SK-N-SH treated with all-trans-retinoic acid at 6 μM for 48 hours (cell line): ENCODE results near the gene PIK3CD.

Experiments used
- ARNTL ChIP-seq: fragments of 450-650 bp; formaldehyde crosslinking; IDR thresholded peaks from 2 replicates; pipeline ENCODE4 v1.5.0; 2020; ENCODE audit warnings: low read depth, mild to moderate bottlenecking, moderate library complexity, borderline replicate concordance
- ISL1 ChIP-seq: fragments of 250-450 bp; sonication (Bioruptor Pico); IDR thresholded peaks from 2 replicates; pipeline ENCODE4 v2.1.2; 2022; ENCODE audit warnings: mild to moderate bottlenecking, moderate library complexity
- RARB ChIP-seq: fragments of 250-450 bp; sonication (Bioruptor Pico); IDR thresholded peaks from 2 replicates; pipeline ENCODE4 v1.8.0; 2021; ENCODE audit warnings: mild to moderate bottlenecking, moderate library complexity
- TCF4 ChIP-seq: fragments of 250-450 bp; sonication (Bioruptor Pico); IDR thresholded peaks from 2 replicates; pipeline ENCODE4 v1.8.0; 2021; ENCODE audit warnings: mild to moderate bottlenecking, moderate library complexity, borderline replicate concordance
- TOX ChIP-seq: fragments of 250-450 bp; sonication (Bioruptor Pico); IDR thresholded peaks from 2 replicates; pipeline ENCODE4 v1.8.0; 2021; ENCODE audit warnings: mild to moderate bottlenecking, moderate library complexity, borderline replicate concordance
- ZFP3 ChIP-seq: fragments of 250-450 bp; sonication (Bioruptor Pico); IDR thresholded peaks from 2 replicates; pipeline ENCODE4 v1.5.0; 2020; ENCODE audit warnings: mild to moderate bottlenecking, moderate library complexity
- ZFP30 ChIP-seq: fragments of 450-650 bp; formaldehyde crosslinking; IDR thresholded peaks from 2 replicates; pipeline ENCODE4 v1.5.0; 2022; ENCODE audit warnings: mild to moderate bottlenecking, moderate library complexity
- ZNF565 ChIP-seq: fragments of 450-650 bp; formaldehyde crosslinking; conservative IDR thresholded peaks from 2 replicates; pipeline ENCODE4 v1.5.0; 2020; ENCODE audit warnings: low read depth, mild to moderate bottlenecking, moderate library complexity
- ZNF8 ChIP-seq: fragments of 450-650 bp; formaldehyde crosslinking; IDR thresholded peaks from 2 replicates; pipeline ENCODE4 v1.5.0; 2020; ENCODE audit warnings: mild to moderate bottlenecking, moderate library complexity
- TF ChIP-seq, protein P1 (sequence below): fragments of 250-450 bp; sonication (Bioruptor Pico); IDR thresholded peaks from 2 replicates; pipeline ENCODE4 v1.8.0; 2020; ENCODE audit warnings: mild to moderate bottlenecking, moderate library complexity, borderline replicate concordance
- TF ChIP-seq, protein P2 (sequence below): fragments of 250-450 bp; sonication (Bioruptor Pico); IDR thresholded peaks from 2 replicates; pipeline ENCODE4 v1.5.0; 2020; ENCODE audit warnings: mild to moderate bottlenecking, moderate library complexity
- TF ChIP-seq, protein P3 (sequence below): fragments of 250-450 bp; sonication (Bioruptor Pico); IDR thresholded peaks from 2 replicates; pipeline ENCODE4 v1.8.0; 2021; ENCODE audit warnings: low read depth, mild to moderate bottlenecking, moderate library complexity, borderline replicate concordance

DNA sequence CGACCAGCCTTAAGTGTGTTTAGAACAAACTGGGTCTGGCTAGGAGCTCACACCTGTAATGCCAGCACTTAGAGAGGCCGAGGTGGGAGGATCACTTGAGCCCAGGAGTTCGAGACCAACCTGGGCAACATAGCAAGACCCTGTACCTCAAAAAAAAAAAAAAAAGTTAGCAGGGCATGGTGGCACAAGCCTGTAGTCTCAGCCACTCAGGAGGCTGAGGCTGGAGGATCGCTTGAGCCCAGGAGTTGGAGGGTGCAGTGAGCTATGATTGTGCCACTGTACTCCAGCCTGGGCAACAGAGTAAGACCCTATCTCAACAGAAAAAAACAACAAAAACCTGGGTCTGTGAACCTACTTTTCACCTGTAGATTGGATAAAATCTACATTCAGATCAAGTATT is 54.6 kb downstream of the PIK3CD start:
- TF ChIP-seq, protein P1, sequence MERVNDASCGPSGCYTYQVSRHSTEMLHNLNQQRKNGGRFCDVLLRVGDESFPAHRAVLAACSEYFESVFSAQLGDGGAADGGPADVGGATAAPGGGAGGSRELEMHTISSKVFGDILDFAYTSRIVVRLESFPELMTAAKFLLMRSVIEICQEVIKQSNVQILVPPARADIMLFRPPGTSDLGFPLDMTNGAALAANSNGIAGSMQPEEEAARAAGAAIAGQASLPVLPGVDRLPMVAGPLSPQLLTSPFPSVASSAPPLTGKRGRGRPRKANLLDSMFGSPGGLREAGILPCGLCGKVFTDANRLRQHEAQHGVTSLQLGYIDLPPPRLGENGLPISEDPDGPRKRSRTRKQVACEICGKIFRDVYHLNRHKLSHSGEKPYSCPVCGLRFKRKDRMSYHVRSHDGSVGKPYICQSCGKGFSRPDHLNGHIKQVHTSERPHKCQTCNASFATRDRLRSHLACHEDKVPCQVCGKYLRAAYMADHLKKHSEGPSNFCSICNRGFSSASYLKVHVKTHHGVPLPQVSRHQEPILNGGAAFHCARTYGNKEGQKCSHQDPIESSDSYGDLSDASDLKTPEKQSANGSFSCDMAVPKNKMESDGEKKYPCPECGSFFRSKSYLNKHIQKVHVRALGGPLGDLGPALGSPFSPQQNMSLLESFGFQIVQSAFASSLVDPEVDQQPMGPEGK (CRISPR knock-in tag) = no peak
- TF ChIP-seq ZFP30 (CRISPR knock-in tag) = no peak
- TF ChIP-seq RARB (CRISPR knock-in tag) = no peak
- no peak for TF ChIP-seq ZFP3 (CRISPR knock-in tag)
- no peak for TF ChIP-seq ZNF8
- TF ChIP-seq ARNTL (CRISPR knock-in tag) = no peak
- no peak for TF ChIP-seq ISL1 (CRISPR knock-in tag)
- TF ChIP-seq, protein P2, sequence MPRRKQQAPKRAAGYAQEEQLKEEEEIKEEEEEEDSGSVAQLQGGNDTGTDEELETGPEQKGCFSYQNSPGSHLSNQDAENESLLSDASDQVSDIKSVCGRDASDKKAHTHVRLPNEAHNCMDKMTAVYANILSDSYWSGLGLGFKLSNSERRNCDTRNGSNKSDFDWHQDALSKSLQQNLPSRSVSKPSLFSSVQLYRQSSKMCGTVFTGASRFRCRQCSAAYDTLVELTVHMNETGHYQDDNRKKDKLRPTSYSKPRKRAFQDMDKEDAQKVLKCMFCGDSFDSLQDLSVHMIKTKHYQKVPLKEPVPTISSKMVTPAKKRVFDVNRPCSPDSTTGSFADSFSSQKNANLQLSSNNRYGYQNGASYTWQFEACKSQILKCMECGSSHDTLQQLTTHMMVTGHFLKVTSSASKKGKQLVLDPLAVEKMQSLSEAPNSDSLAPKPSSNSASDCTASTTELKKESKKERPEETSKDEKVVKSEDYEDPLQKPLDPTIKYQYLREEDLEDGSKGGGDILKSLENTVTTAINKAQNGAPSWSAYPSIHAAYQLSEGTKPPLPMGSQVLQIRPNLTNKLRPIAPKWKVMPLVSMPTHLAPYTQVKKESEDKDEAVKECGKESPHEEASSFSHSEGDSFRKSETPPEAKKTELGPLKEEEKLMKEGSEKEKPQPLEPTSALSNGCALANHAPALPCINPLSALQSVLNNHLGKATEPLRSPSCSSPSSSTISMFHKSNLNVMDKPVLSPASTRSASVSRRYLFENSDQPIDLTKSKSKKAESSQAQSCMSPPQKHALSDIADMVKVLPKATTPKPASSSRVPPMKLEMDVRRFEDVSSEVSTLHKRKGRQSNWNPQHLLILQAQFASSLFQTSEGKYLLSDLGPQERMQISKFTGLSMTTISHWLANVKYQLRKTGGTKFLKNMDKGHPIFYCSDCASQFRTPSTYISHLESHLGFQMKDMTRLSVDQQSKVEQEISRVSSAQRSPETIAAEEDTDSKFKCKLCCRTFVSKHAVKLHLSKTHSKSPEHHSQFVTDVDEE (CRISPR knock-in tag) = no peak
- TF ChIP-seq TCF4 (CRISPR knock-in tag) = no peak
- TF ChIP-seq, protein P3, sequence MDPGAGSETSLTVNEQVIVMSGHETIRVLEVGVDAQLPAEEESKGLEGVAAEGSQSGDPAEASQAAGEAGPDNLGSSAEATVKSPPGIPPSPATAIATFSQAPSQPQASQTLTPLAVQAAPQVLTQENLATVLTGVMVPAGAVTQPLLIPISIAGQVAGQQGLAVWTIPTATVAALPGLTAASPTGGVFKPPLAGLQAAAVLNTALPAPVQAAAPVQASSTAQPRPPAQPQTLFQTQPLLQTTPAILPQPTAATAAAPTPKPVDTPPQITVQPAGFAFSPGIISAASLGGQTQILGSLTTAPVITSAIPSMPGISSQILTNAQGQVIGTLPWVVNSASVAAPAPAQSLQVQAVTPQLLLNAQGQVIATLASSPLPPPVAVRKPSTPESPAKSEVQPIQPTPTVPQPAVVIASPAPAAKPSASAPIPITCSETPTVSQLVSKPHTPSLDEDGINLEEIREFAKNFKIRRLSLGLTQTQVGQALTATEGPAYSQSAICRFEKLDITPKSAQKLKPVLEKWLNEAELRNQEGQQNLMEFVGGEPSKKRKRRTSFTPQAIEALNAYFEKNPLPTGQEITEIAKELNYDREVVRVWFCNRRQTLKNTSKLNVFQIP (CRISPR knock-in tag) = no peak
- TF ChIP-seq ZNF565 = no peak
- no peak for TF ChIP-seq TOX (CRISPR knock-in tag)
